HG03066 (cell line): ENCODE measurements around the gene ANXA3.
"Not testable (repeated sequence)": the region's sequence is repeated elsewhere in the genome, so short reads cannot be mapped to it uniquely, and the experiment has no call there.

Source experiments
- ATAC-seq: cut with Tn5 transposase; IDR thresholded peaks from one replicate; pipeline ENCODE4 v1.9.1; 2021; ENCODE audit warnings: low read depth; ENCODE audit not compliant: unreplicated experiment

The ANXA3 gene

DNA sequence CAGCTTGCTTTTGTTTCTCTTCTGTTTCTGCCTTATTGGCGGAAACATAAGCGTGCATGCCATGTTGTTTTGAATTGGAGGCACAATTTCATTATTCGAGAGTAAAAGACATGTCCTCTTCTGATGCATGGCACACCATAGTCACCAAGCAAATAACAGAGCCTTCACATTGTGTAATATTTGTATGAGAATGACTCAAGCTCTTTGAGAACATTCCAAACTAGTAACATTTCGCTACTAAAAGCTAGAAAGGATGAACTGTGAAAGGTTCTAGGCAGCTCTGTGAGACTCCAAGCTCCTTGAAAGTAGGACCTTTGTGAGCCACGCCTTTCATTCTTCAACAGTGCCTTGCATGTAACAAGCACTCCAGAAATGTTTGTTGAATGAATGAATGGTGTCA lies 9.2 kb upstream of the ANXA3 start:
- ATAC-seq: no peak

DNA sequence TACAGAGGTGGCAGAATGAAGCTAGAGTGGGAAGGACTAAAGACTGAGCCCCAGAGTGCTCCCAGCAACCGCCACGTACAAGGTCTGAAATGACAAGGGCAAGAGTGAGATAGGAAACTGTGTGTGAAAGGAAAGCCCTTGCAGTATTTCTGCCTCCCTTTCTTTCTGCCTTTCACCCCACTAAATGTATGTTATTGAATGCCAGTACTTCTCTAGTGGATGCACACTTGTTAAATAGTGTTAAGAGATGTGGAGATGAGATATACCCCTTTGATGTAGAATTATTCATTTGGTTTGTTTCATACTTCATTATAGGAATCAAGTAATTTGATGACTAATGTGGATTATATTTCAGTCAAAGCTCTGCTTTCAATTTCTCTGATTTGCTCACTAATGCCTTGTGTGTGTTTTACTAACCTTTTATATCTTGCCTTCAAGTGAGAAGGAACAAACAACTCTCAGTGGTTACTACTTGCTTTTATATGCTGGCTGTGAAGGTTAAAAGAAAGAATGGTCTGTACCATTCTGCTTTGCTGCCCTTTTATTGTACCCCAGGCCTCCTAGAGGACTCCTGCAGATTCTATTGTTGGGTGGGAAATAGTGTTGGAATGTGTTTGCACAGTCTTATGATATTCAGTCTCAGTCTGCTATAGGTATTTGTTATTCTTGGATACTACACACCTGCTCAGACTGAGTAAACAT lies 8.0 kb upstream of the ANXA3 start:
- ATAC-seq: no peak

DNA sequence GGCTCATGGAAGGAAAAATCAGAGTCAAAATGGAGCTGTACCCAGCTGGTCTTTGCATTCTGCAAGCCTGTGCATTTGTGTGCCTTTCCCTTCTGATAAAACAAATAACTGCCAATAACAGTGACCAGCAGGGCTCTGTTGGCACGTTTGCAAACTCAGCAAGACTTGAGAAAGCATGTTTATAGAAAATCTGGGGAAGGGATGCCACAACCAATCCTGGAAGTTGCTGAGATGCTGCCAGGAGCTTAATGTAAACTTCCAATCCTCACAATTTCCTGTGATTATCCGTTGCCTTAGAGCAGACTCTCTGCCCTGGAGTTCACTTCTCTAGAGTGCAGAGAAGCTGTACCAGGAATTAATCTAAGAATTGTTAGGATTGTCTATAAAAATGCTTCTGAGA lies 6.9 kb upstream of the ANXA3 start:
- ATAC-seq: no peak

DNA sequence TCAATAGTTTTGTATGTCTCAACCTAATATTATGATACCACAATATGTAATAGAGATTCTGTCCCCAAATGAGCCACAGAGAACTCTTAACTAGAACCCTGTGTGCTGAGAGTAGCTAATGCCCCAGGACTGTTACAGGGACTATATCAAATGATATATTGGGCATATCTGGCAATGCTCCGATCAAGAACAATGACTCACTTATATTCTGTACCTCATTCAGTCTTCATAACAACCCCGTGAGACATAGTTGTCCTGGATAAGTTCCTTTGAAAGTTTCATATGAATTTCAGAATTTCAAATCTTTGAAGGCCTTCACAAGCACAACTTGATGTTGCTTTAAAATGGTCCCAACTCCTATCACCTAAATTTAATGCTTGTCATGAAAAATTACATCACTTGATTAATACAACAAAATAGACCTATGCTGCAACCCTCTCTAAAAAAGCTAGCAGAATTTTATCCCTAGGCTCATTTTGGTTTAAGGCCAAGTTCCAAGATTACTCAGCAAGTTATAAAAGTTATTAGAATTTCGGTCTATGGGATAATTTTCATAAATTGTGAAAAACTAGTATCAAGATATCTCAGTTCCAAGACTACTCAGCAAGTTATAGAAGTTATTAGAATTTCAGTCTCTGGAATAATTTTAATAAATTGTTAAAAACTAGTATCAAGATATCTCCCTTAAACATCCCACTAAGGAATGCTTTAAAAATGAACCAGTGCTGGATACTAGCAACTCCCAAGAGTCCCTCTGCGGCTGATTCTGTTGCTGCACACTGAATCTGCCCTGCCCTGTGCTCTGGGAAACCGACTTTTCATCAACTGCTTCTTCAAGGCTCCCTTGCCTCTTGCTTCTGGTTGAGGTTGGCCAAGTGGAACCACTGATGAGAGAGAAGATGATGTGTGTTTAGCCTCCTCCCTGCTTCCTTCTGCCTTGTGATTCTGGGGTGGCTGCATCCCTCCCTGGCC lies 6.0 kb upstream of the ANXA3 start:
- no peak for ATAC-seq

DNA sequence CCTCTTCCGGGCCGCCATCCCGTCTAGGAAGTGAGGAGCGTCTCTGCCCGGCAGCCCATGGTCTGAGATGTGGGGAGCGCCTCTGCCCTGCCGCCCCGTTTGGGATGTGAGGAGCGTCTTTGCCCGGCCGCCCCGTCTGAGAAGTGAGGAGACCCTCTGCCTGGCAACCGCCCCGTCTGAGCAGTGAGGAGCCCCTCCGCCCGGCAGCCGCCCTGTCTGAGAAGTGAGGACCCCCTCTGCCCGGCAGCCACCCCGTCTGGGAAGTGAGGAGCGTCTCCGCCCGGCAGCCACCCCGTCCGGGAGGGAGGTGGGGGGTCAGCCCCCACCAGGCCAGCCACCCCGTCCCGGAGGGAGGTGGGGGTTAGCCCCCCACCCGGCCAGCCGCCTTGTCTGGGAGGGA lies 3.7 kb upstream of the ANXA3 start:
- ATAC-seq: not testable (repeated sequence)

DNA sequence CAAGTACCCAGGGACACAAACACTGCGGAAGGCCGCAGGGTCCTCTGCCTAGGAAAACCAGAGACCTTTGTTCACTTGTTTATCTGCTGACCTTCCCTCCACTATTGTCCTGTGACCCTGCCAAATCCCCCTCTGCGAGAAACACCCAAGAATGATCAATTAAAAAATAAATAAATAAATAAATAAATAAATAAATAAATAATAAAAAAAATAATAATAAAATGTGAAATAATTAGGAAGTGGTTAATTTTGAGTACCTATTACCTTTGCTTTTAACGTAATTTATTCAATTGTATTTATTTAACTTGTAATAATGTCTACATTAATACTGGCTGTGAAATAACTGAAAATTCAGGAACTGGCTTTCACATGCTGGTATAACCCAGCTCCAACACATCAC lies 2.7 kb upstream of the ANXA3 start:
- ATAC-seq: not testable (repeated sequence)

DNA sequence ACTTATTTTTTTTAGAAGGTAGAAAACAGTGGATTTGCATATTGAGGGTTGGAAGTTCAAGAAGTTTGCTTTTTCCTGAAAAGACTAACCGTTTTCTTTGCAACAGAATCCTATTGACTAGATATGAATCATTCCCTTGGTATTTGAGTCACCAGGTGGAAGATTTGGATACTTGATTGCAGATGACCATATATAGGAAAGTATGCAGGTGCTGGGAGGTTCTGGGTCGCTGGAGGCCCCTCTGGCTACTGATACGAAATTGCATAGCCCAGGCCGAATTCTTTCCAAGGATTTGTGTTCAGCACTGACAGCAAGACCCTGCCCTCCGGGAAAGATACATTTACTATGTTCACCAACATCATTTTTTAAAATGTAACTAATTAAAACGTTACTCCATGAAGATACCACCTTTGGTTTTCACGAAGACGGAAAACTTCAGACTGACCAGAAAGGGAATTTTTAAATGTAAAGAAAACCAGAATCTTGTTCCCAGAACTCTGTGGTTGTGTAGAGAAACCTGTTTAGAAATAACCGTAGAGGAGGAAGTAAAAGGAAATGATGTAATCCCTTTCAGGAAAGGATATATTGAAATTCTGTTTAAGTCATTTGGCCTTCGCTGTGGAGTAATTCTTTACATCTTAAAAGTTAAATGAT lies 946 bp downstream of the ANXA3 start:
- ATAC-seq: no peak

DNA sequence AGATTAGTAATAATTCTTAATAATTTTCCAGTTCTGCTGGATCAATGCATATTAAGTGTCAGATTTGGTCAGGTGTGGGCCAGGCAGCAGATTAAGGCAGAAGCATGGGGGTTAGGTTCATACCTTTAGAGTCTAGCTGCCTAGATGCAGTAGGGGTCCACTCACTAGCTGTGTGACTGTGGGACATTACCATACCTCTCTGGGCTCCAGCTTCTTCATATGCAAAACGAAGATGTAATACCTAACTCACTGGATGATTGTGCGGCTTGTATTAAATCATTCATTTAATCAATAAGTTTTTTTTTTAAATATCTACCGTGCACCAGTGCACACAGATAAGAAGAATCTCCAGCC lies 1.4 kb downstream of the ANXA3 start:
- ATAC-seq: no peak

DNA sequence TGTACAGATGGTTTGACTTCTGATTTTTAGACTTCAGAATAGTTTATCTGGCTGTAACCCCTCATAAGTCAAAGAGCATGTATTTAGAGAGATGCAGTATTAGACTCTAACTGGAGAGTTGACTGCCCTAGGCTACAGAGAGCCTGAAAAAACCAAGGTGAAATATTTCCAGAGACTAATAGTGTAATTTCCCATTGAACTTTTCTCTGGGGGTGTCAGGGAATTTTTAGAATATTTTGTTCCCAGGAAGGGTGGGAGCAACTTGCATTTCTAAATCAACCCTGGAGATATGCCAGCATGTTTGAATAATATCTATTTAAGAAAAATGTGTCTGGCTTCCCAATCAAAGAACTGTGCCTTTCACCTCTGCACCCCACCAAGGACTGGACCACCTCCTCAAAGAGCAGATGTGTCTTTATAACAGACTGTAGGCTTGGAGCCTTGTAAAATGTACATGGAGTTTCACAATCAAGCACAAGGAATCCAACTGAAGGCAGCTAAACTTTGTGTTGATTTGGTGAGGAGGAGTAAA lies 2.0 kb downstream of the ANXA3 start:
- ATAC-seq: no peak

DNA sequence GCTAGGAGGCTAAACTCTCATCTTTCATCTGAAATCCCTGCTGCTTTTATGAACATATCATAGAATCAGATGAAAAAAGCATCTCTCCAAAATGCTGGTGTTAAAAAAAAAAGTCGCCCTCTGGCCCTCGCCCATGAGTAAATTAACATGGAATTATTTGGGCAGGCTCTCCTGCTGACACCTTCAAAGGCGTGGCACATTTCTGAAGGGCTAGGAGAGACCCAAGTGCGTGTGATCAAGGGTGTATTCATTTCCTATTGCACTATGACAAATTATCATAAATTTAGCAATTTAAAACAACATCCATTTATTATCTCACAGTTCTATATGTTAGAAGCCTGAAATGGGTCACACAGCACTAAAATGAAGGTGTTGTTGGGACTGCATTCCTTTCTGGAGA lies 5.1 kb downstream of the ANXA3 start:
- ATAC-seq: no peak

DNA sequence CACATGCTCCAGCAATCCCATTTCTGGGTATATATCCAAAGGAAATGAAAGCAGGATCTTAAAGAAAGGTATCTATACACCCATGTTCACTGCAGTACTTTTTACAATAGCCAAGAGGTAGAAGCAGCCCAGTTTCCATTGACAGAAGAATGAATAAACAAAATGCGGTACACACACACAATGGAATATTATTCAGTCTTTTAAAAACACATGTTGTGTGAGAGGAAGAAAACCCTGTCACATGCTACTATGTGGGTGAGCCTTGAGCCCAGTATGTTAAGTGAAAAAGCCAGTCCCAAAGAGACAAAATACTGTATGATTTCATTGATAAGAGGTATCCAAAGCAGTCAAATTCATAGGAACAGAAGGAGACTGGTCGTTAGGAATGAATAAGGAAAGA lies 6.3 kb downstream of the ANXA3 start:
- no peak for ATAC-seq

DNA sequence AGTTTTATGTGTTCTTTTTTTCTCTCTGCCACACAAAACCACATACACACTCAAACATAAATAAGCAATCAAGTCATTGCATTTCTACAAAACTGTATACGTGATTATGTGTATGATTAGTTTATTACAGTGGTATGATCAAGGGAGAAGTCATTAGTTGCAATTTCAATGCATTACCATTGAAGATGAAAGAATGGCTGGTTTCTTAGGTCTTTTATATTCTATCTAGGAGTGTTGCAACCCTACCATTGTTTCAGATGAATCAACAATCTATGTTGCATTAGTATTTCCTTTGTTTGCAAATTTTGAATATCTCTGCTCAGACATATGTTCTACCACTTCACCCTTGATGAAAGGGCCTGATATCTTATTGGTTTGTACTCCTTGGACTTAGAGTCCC lies 6.8 kb downstream of the ANXA3 start:
- no peak for ATAC-seq

DNA sequence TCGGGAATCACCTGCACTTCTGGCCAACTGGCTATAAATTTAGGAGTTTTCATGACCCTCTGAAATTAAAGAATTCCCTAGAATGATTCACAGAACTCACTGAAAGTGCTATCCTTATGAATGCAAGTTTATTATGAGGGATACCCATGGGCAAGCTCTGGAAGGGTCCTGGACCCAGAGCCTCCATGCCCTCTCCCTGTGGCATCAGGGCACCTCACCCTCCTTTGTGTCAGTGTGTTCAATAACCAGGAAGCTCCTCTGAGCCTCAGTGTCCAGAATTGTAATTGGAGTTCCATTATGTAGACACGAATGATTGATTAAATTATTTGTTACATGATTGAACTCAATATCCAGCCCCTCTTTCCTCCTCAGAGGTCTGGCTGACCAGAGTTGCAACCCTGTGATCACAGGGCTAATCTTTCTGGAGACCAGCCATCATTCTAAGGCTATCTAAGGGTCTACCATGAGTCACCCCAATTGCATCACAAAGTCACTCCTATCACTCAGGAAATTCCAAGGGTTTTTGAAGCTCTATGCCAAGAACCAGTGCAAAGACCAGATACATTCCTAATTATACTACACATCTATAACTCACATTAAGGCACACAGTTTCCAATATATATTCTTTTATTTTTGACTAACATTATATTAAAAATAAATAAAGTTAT lies 8.9 kb downstream of the ANXA3 start:
- ATAC-seq: no peak

DNA sequence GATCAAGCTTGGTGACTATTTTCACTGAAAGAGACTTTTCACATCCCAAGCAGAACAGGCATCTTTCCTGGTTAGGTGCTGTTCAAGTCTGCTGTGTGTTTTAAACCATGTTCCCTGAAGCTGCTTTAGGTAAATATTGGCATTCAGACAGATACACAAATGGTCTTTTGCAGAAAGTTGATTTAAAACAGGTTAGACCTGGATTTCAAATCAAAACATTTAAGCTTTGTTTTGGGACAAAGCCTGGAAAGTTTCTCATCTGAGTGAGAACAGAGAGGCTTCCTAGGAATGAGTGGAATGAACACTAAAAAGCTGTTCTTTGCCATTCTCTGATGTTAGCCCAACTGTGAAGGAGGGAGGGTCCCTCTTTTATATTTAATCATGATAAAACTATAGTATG lies 10.1 kb downstream of the ANXA3 start:
- ATAC-seq: no peak

DNA sequence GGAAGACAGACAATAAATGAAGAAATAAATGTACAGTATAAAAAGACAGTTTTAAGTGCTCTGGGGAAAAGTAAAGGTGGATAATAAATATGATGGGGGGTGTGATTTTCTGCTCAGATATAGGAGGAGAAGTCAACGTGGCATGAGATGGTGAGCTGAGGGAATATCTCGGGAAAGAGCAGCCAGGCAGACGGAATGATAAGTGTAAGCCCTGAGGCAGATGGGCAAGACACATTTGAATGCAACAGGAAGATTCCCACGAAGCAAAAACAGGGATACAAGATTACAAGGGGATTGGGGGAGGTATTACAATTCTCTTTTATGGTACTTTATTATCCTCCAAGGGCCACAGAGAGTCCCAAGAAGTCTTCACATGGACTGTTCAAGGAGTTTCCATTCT lies 11.1 kb downstream of the ANXA3 start:
- no peak for ATAC-seq

DNA sequence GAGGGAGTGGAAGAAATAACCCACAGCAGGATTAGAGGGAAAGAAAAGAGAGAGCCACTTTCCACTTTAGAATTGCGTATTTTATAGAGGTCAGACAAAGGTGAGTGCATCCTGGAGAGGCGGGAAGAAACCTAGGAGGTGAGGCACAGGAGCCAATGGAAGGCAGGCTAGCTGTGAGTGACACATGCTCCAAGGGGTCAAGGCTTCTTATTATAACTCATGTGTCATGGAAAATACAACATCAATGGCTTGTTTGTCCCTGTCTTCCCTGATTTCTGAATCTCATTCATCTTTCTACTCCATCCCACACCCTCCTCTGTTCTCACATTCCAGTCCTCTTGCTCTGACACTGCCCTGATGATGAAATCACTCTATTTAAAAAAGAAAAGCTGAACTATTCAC lies 14.4 kb downstream of the ANXA3 start:
- ATAC-seq: no peak

DNA sequence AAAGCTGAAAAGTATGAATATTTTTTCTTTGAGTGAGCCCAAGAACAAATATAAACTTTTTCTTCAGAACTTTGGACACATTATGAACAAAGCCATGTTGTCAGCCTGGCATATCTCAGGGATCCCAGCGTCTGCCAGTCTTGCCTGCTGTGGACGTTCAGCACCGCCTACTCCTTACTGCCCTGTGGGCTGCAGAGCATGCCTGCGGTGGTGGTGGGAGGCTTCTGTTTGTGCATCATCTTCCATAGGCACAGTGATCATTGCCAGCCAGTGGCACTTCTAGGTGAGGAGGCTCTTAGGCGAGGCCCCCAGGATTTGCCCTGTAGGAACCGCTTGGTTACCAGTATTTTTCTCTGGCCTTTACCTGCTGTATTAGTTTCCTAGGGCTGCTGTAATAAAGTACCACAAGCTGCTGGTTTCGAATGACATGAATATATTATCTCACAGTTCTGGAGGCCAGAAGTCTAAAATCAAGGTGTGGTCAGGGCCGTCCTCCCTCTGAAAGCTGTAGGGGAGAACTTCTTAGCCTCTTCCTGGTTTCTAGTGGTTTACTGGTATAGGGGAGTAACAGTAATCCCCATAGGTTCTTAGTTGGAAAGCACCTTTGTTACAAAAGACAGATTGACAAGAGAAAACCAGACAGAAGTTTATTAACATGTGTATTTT lies 15.4 kb downstream of the ANXA3 start:
- ATAC-seq: no peak

DNA sequence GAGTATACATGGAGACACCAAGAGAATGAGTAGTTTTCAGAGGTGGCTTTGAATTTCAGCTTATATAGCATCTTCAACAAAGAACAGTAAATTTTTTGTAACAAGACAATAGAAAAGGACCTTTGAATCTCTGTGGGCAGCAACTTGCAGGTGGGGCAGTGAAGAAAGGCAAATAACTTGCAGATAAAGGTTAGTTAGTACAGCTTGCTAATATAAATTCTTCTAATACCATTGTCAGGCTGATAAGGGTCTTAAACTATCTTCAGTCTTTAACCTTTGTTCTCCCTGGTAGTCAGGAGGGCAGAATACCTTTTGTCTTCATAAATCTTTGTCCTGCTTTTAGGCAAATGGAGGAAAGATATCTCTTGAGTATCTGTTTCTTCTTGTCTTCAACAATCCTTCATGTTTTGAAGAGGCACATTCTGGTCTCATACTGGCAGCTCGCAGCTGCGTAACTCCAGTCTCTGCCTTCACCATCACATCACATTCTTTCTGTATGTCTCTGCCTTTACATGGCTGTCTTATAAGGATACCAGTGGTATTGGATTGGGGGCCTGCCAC lies 16.0 kb downstream of the ANXA3 start:
- no peak for ATAC-seq

DNA sequence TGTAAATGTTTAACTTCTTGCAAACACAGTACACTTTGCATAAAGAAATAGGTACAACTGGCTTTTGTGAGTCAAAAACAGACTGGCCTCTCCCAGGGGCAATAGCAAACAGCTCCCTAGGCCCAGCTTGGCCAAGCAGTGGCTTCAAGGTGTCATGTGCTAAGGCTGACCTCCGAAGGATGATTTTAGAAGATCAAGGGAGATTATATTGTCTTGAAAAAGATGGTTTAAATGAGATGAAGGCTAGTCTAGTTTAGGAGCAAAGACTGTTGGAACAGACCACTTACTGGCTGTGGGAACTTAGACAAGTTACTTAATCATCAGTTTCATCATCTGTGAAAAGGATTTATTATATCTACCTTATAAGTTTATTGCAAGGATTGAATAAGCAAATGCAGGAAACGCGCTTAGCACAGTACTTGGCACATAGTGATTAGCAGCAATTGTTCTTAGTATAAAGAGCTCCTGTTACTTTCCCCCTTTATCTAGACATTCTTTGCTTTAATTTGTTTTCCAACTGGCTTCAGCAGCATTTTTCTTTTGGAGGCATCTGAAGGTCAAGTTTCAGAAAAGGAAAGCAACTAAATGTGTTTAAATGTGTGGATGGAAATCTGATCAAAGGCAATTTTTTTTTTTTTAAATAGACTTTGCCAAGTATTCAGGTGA lies 17.2 kb downstream of the ANXA3 start:
- peak; percentile 53 for ATAC-seq
